T-helper 2 cell (primary cell): Measurements from ENCODE around the gene SMAD7.
"Not testable (repeated sequence)": the region's sequence is repeated elsewhere in the genome, so short reads cannot be mapped to it uniquely, and the experiment has no call there.

Experiments used
- DNase-seq, 5 experiments: peaks; one replicate each; pipeline versions ENCODE4 v3.0.0 to v3.0.0-alpha.2; 2012 to 2022

The SMAD7 gene

DNA sequence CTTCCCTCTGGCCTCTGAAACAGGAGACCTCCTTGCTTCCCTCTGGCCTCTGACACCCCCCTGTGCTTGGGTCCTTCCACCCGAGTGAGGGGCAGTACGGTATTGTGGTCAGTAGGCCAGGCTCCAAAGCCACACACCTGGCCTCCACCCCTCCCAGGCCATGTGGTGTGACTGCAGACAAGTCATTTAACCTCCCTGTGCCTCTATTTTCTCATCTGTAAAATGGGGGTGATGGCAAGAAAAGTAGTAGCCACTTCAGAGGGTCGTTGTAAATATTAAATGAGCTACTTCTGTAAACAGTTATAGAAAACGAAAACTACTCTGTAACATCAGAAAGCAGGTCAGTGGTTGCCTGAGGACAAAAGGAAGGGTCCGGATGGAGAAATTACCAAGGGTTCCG, 74.2 kb downstream of the SMAD7 start:
- no peak for DNase-seq

- DNase-seq: no peak
Observed at GRCh38 chr18:48875942-48876511, 74.7 kb downstream of the SMAD7 start.

- DNase-seq: no peak
Observed at GRCh38 chr18:48875314-48875941, 75.3 kb downstream of the SMAD7 start.

- no peak for DNase-seq
Observed at GRCh38 chr18:48874701-48875162, 76.0 kb downstream of the SMAD7 start.

- DNase-seq: no peak
Observed at GRCh38 chr18:48874233-48874632, 76.5 kb downstream of the SMAD7 start.

GRCh38 chr18:48872234-48873145, 78.3 kb downstream of the SMAD7 start:
- DNase-seq: no peak

GRCh38 chr18:48871391-48872166, 79.2 kb downstream of the SMAD7 start:
- DNase-seq: no peak

- not testable (repeated sequence) for DNase-seq
Observed at GRCh38 chr18:48870926-48871325, 79.8 kb downstream of the SMAD7 start.
